ENCODE results near the gene ERBB4.

The ERBB4 gene

DNA sequence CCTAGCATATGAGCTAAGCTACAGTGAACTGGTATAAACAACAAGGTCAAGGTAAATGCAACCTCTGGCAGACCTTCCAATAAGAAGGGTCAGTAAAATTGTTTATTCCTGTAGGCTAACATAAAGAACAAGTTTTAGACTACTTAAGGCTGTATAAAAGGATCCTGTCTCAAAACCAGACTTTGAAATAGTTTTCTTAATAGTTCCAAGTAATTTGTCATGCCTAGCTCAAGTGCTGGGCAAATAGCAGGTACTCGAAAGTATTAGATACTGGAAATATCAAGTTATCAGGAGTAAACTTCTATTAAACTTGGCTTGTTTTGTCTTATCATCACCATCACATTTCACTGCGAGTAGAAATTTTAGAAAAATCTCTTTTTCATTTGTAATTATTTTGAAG lies 1087.0 kb downstream of the ERBB4 start:
- DNase-seq (ENCODE audit: insufficient read length, low spot score) (no peak), FAIRE-seq (no peak)
- no peak for TF ChIP-seq POLR2A (IDR thresholded peaks at IDR 0.05; ENCODE audit: low read depth, low read length)
- no peak for TF ChIP-seq TAF1 (IDR thresholded peaks at IDR 0.05; ENCODE audit: low read depth, low read length)
- TF ChIP-seq POU2F2 (IDR thresholded peaks at IDR 0.05; ENCODE audit: low read depth, low read length), result no peak
- no peak for TF ChIP-seq PAX5 (IDR thresholded peaks at IDR 0.05; ENCODE audit: insufficient read depth, low read length, severe bottlenecking)
- no peak for TF ChIP-seq SPI1 (IDR thresholded peaks at IDR 0.05; ENCODE audit: low read depth, low read length)
- no peak for TF ChIP-seq POLR2AphosphoS5 (IDR thresholded peaks at IDR 0.05; ENCODE audit: low read depth, low read length)

DNA sequence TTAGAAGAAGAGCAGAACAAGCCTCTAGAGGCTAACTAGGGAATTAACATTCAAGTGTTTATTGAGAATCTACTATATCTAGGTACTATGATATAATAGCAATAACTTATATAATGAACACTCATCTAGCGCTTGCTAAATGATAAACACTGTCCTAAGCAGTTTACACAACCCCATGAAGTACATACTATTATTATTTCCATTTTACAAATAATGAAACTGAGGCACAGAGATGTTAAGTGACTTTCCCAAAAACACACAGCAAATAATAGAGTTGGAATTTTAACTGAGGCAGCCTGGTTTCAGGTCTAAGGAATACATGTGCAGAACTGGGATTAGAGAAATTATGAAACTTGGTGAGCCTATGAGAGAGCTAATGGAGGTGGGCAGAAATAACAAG lies 1088.8 kb downstream of the ERBB4 start:
- no peak for FAIRE-seq
- no peak for TF ChIP-seq SPI1 (IDR thresholded peaks at IDR 0.05; ENCODE audit: low read depth, low read length)
- TF ChIP-seq POU2F2 (IDR thresholded peaks at IDR 0.05; ENCODE audit: low read depth, low read length), result no peak
- no peak for TF ChIP-seq PAX5 (IDR thresholded peaks at IDR 0.05; ENCODE audit: insufficient read depth, low read length, severe bottlenecking)
- no peak for DNase-seq (ENCODE audit: insufficient read length, low spot score)

DNA sequence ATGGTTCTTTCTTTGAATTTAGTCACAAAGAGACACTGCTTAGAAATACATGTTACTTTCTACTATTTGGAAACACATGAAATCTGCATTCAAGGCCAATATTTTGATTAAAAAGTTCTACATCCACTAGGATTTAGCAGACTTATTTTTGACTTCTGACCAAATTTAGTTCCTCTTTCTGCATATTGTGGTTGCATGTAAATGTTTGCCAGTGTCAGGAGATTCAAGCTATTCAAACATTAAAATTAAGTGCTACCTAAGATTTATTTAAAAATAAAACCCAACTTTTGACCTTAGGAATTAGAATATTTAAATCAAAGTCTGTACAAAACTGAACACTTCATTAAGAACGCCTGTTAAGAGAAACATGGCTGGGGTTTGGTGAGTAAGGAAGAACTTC lies 1091.1 kb downstream of the ERBB4 start:
- TF ChIP-seq POU2F2 (IDR thresholded peaks at IDR 0.05; ENCODE audit: low read depth, low read length) (no peak), SPI1 (IDR thresholded peaks at IDR 0.05; ENCODE audit: low read depth, low read length) (no peak), TAF1 (IDR thresholded peaks at IDR 0.05; ENCODE audit: low read depth, low read length) (no peak), POLR2A (IDR thresholded peaks at IDR 0.05; ENCODE audit: low read depth, low read length) (no peak), PAX5 (IDR thresholded peaks at IDR 0.05; ENCODE audit: insufficient read depth, low read length, severe bottlenecking) (no peak), POLR2AphosphoS5 (IDR thresholded peaks at IDR 0.05; ENCODE audit: low read depth, low read length) (no peak)
- DNase-seq (ENCODE audit: insufficient read length, low spot score) (no peak), FAIRE-seq (no peak)

DNA sequence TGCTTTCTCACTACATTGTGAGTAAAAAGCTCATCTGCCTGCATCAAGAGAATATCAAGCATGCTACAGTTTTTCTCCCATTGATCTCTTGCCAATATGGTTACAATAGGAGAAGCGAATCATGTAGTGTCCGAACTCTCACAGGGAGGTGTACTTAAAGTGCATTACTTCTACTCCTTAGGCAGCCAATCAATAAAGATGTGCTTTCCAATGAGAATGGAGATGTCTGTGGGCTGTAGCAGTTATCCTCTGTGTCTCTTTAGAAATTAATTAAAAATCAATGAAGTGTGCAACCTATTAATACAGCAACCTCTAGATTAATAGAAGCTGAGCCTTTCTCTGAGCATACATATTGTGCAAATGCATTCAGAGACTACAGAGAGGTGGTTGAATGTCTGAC lies 1098.5 kb downstream of the ERBB4 start:
- DNase-seq (ENCODE audit: insufficient read length, low spot score) (no peak), FAIRE-seq (no peak)
- no peak for TF ChIP-seq TAF1 (IDR thresholded peaks at IDR 0.05; ENCODE audit: low read depth, low read length)
- no peak for TF ChIP-seq SPI1 (IDR thresholded peaks at IDR 0.05; ENCODE audit: low read depth, low read length)
- TF ChIP-seq POU2F2 (IDR thresholded peaks at IDR 0.05; ENCODE audit: low read depth, low read length), result no peak
- no peak for TF ChIP-seq POLR2A (IDR thresholded peaks at IDR 0.05; ENCODE audit: low read depth, low read length)
- TF ChIP-seq PAX5 (IDR thresholded peaks at IDR 0.05; ENCODE audit: insufficient read depth, low read length, severe bottlenecking), result no peak
- TF ChIP-seq POLR2AphosphoS5 (IDR thresholded peaks at IDR 0.05; ENCODE audit: low read depth, low read length), result no peak

- TF ChIP-seq PAX5 (IDR thresholded peaks at IDR 0.05; ENCODE audit: insufficient read depth, low read length, severe bottlenecking), result no peak
- TF ChIP-seq POLR2AphosphoS5 (IDR thresholded peaks at IDR 0.05; ENCODE audit: low read depth, low read length), result no peak
- no peak for TF ChIP-seq TAF1 (IDR thresholded peaks at IDR 0.05; ENCODE audit: low read depth, low read length)
- no peak for TF ChIP-seq POU2F2 (IDR thresholded peaks at IDR 0.05; ENCODE audit: low read depth, low read length)
- FAIRE-seq (no peak), DNase-seq (ENCODE audit: insufficient read length, low spot score) (no peak)
Measured at GRCh38 chr2:211439011-211439410, 1099.6 kb downstream of the ERBB4 start.

DNA sequence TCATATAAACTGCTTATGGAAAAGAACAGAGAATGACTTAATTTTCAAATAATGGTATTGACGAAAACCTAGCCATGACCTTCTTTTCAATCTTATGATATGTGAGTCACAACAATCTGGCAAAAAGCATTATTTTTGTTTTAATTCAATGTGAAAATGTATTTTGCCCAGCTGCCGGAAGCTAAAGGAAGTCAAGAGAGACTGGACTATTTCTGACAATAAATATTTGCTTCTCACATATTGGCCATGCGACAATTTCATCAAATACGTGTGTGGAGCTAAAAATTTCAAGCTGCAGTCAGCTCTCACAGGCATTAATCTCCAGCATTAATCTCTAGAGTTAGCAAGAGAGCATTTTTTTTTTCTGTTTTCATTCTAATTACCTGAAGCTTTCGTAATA lies 1101.2 kb downstream of the ERBB4 start:
- TF ChIP-seq POLR2A (IDR thresholded peaks at IDR 0.05; ENCODE audit: low read depth, low read length) (no peak), PAX5 (IDR thresholded peaks at IDR 0.05; ENCODE audit: insufficient read depth, low read length, severe bottlenecking) (no peak), TAF1 (IDR thresholded peaks at IDR 0.05; ENCODE audit: low read depth, low read length) (no peak), POU2F2 (IDR thresholded peaks at IDR 0.05; ENCODE audit: low read depth, low read length) (no peak), SPI1 (IDR thresholded peaks at IDR 0.05; ENCODE audit: low read depth, low read length) (no peak), POLR2AphosphoS5 (IDR thresholded peaks at IDR 0.05; ENCODE audit: low read depth, low read length) (no peak)
- no peak for DNase-seq (ENCODE audit: insufficient read length, low spot score)
- FAIRE-seq, result no peak

- no peak for TF ChIP-seq POLR2AphosphoS5 (IDR thresholded peaks at IDR 0.05; ENCODE audit: low read depth, low read length)
- no peak for TF ChIP-seq PAX5 (IDR thresholded peaks at IDR 0.05; ENCODE audit: insufficient read depth, low read length, severe bottlenecking)
- no peak for TF ChIP-seq POLR2A (IDR thresholded peaks at IDR 0.05; ENCODE audit: low read depth, low read length)
- no peak for TF ChIP-seq SPI1 (IDR thresholded peaks at IDR 0.05; ENCODE audit: low read depth, low read length)
- no peak for TF ChIP-seq TAF1 (IDR thresholded peaks at IDR 0.05; ENCODE audit: low read depth, low read length)
- TF ChIP-seq POU2F2 (IDR thresholded peaks at IDR 0.05; ENCODE audit: low read depth, low read length), result no peak
- no peak for DNase-seq (ENCODE audit: insufficient read length, low spot score)
- no peak for FAIRE-seq
Measured at GRCh38 chr2:211436182-211436581, 1102.4 kb downstream of the ERBB4 start.

DNA sequence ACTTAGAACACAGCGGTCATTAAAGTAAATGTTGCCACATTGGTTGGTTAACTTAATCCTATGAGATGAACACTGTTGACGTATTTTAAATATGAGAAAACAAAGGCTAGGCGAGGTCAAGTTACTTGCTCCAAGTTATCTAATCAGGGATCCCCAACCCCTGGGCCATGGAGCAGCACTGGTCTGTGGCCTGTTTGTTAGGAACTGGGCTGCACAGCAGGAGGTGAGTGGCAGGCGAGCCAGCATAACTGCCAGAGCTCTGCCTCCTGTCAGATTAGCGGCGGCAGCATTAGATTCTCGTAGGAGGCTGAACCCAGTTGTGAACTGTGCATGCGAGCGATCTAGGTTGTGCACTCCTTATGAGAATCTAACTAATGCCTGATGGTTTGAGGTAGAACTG lies 1103.3 kb downstream of the ERBB4 start:
- no peak for DNase-seq (ENCODE audit: insufficient read length, low spot score)
- no peak for FAIRE-seq
- TF ChIP-seq SPI1 (IDR thresholded peaks at IDR 0.05; ENCODE audit: low read depth, low read length) (no peak), POU2F2 (IDR thresholded peaks at IDR 0.05; ENCODE audit: low read depth, low read length) (no peak), POLR2AphosphoS5 (IDR thresholded peaks at IDR 0.05; ENCODE audit: low read depth, low read length) (no peak), POLR2A (IDR thresholded peaks at IDR 0.05; ENCODE audit: low read depth, low read length) (no peak), TAF1 (IDR thresholded peaks at IDR 0.05; ENCODE audit: low read depth, low read length) (no peak), PAX5 (IDR thresholded peaks at IDR 0.05; ENCODE audit: insufficient read depth, low read length, severe bottlenecking) (no peak)

DNA sequence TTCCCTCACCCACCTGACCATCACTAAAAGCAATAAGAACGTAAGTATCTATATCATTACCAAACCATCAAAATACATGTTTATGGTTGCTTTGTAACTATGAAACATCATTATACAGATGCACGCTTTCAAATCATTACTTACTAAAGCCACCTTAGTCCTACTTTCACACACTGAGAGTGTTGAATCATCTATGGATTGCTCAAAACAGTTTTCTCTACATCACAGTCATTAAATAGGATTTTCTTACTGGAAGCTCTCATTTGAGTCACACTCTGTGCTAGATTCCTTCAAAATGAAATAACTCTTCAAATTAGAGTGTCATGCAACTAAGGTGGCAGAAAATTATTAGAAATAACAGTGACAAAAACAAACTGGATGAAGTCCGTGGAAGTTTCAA lies 1103.8 kb downstream of the ERBB4 start:
- DNase-seq (ENCODE audit: insufficient read length, low spot score) (no peak), FAIRE-seq (no peak)
- no peak for TF ChIP-seq POLR2AphosphoS5 (IDR thresholded peaks at IDR 0.05; ENCODE audit: low read depth, low read length)
- no peak for TF ChIP-seq POU2F2 (IDR thresholded peaks at IDR 0.05; ENCODE audit: low read depth, low read length)
- TF ChIP-seq SPI1 (IDR thresholded peaks at IDR 0.05; ENCODE audit: low read depth, low read length), result no peak
- no peak for TF ChIP-seq POLR2A (IDR thresholded peaks at IDR 0.05; ENCODE audit: low read depth, low read length)
- TF ChIP-seq PAX5 (IDR thresholded peaks at IDR 0.05; ENCODE audit: insufficient read depth, low read length, severe bottlenecking), result no peak
- TF ChIP-seq TAF1 (IDR thresholded peaks at IDR 0.05; ENCODE audit: low read depth, low read length), result no peak

DNA sequence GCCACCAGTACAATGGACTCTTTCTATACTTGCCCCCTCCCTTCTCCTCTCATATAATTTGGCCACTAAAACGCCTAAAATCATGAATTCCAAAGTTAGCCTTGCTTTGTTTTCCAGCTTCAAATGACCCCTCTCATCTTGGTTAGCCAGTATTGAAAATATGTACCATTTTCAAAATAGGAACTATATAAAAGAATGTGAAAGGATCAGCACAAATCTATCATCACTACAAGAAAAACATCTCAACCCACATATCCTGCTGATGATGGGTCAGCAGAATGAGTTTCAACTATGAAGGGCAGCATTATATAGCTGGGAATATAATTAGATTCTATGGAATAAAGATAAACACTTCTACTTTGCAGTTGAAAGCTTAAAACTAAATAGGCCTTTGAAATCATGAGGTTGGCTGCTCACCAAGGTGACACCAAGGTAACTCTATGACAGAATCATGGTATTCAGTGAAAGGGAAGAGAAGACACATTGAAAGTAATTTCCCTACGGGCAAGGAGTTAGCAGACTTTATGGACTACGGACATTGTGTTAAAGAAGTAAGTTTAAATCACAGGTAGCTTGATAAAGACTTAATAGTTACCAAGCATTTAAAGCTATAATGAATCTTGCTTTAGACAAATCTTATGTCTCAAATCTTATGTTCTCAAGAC lies 1109.2 kb downstream of the ERBB4 start:
- TF ChIP-seq POU2F2 (IDR thresholded peaks at IDR 0.05; ENCODE audit: low read depth, low read length), result no peak
- no peak for TF ChIP-seq SPI1 (IDR thresholded peaks at IDR 0.05; ENCODE audit: low read depth, low read length)
- no peak for TF ChIP-seq POLR2AphosphoS5 (IDR thresholded peaks at IDR 0.05; ENCODE audit: low read depth, low read length)
- no peak for TF ChIP-seq PAX5 (IDR thresholded peaks at IDR 0.05; ENCODE audit: insufficient read depth, low read length, severe bottlenecking)
- TF ChIP-seq POLR2A (IDR thresholded peaks at IDR 0.05; ENCODE audit: low read depth, low read length), result no peak
- no peak for TF ChIP-seq TAF1 (IDR thresholded peaks at IDR 0.05; ENCODE audit: low read depth, low read length)
- no peak for FAIRE-seq
- DNase-seq (ENCODE audit: insufficient read length, low spot score), result no peak

All from GM12891 (cell line).